SK-N-SH (cell line): Measurements from ENCODE around the gene CRYBA2. TPM values are rescaled to one million over a fixed set of nuclear protein-coding genes. Genes with fewer than 3 reads are reported as not detected.

Experiments
- CTCF ChIA-PET: fragments of 300-600, 350-600 bp; formaldehyde crosslinking; extraction: SDS; loops from one replicate; lab custom pipeline; 2021; lab: Yijun Ruan, JAX
- POLR2A ChIA-PET: fragments of 350-600 bp; sonication (Branson Sonifier 250); formaldehyde crosslinking; extraction: SDS; loops from one replicate; lab custom pipeline; 2020; ENCODE audit warnings: antibody characterized with exemption, inconsistent platforms; lab: Yijun Ruan, JAX
- DNase-seq: peaks from one replicate; pipeline ENCODE4 v3.0.0; 2012
- H2AFZ ChIP-seq: fragments of 200-600 bp; sonication (generic); 2 replicates; pipeline ENCODE4 v1.8.1; 2016; ENCODE audit warnings: antibody characterized with exemption, mild to moderate bottlenecking, low read depth
- H3F3A ChIP-seq: fragments of 200-600 bp; sonication (generic); replicated peaks from 2 replicates; pipeline ENCODE3; 2016; ENCODE audit warnings: antibody characterized with exemption, mild to moderate bottlenecking; ENCODE audit not compliant: insufficient read depth
- H3K27ac ChIP-seq, 2 experiments: fragments of 200-500 bp in 1 of 2; fragments of 200-600 bp in 1 of 2; sonication (Bioruptor generic) in 1 of 2; sonication (generic), shearing (Covaris generic) in 1 of 2; 2 replicates each; pipeline versions ENCODE4 v1.5.1 to v1.6.1; 2014 to 2016; ENCODE audit warnings: low read depth in 2 of 2, inconsistent platforms in 1 of 2, low read length in 1 of 2, mild to moderate bottlenecking in 1 of 2, mixed read lengths in 1 of 2
- H3K27me3 ChIP-seq: fragments of 200-600 bp; sonication (generic), shearing (Covaris generic); 2 replicates; pipeline ENCODE4 v1.6.1; 2016; ENCODE audit warnings: mixed run types; ENCODE audit not compliant: insufficient read depth
- H3K36me3 ChIP-seq, 2 experiments: fragments of 200-500 bp in 1 of 2; fragments of 200-600 bp in 1 of 2; sonication (Bioruptor generic) in 1 of 2; sonication (generic) in 1 of 2; replicated peaks in 1 of 2; 2 replicates each; pipeline versions ENCODE3 to v1.5.1; 2014 to 2016; ENCODE audit warnings: low read length in 1 of 2, mild to moderate bottlenecking in 1 of 2; ENCODE audit not compliant: insufficient read depth in 2 of 2, control insufficient read depth in 1 of 2
- H3K4me1 ChIP-seq, 2 experiments: fragments of 200-500 bp in 1 of 2; fragments of 200-600 bp in 1 of 2; sonication (Bioruptor generic) in 1 of 2; sonication (generic), shearing (Covaris generic) in 1 of 2; 2 replicates each; pipeline versions ENCODE4 v1.5.1 to v1.6.1; 2014 to 2016; ENCODE audit warnings: low read depth in 1 of 2, low read length in 1 of 2, mixed run types in 1 of 2; ENCODE audit not compliant: insufficient read depth in 2 of 2, control insufficient read depth in 1 of 2
- H3K4me2 ChIP-seq: fragments of 200-600 bp; sonication (generic), shearing (Covaris generic); 2 replicates; pipeline ENCODE4 v1.6.1; 2017; ENCODE audit warnings: mixed run types
- H3K4me3 ChIP-seq, 2 experiments: fragments of 200-500 bp in 1 of 2; fragments of 200-600 bp in 1 of 2; sonication (Bioruptor generic) in 1 of 2; sonication (generic), shearing (Covaris generic) in 1 of 2; 2 replicates each; pipeline versions ENCODE4 v1.5.1 to v1.8.1; 2014 to 2016; ENCODE audit warnings: low read depth in 2 of 2, inconsistent platforms in 1 of 2, low read length in 1 of 2, mild to moderate bottlenecking in 1 of 2, mixed read lengths in 1 of 2, moderate library complexity in 1 of 2
- H3K79me2 ChIP-seq: fragments of 200-600 bp; sonication (generic); 2 replicates; pipeline ENCODE4 v1.8.1; 2017; ENCODE audit warnings: mild to moderate bottlenecking; ENCODE audit not compliant: insufficient read depth
- H3K9ac ChIP-seq: fragments of 200-600 bp; sonication (generic); 2 replicates; pipeline ENCODE4 v1.6.1; 2017; ENCODE audit warnings: mixed run types
- H3K9me2 ChIP-seq: fragments of 200-600 bp; sonication (generic); 2 replicates; pipeline ENCODE4 v1.6.1; 2017; ENCODE audit warnings: mixed run types
- H3K9me3 ChIP-seq: fragments of 200-600 bp; sonication (generic); 2 replicates; pipeline ENCODE4 v1.6.1; 2017; ENCODE audit warnings: mixed run types, mild to moderate bottlenecking, moderate library complexity
- H4K20me1 ChIP-seq: fragments of 200-600 bp; sonication (generic); 2 replicates; pipeline ENCODE4 v1.6.1; 2017; ENCODE audit warnings: mild to moderate bottlenecking, mixed run types; ENCODE audit not compliant: insufficient read depth
- CHD2 ChIP-seq: fragments of 150-350 bp; IDR thresholded peaks from 2 replicates; pipeline ENCODE4 v1.6.1; 2018; ENCODE audit warnings: low read length; ENCODE audit not compliant: partially characterized antibody
- EP300 ChIP-seq, 2 experiments: IDR thresholded peaks; 2 replicates each; pipeline versions ENCODE4 v1.4.0 to v1.6.1; 2012; ENCODE audit warnings: borderline replicate concordance in 1 of 2, low read depth in 1 of 2, low read length in 1 of 2
- EZH2phosphoT487 ChIP-seq: fragments of 200-600 bp; sonication (generic); IDR thresholded peaks from 2 replicates; pipeline ENCODE4 v1.6.1; 2017; ENCODE audit warnings: low read depth, mixed run types, mild to moderate bottlenecking, antibody characterized with exemption, moderate library complexity, borderline replicate concordance
- FOSL2 ChIP-seq: IDR thresholded peaks from 2 replicates; pipeline ENCODE4 v1.4.0; 2012; ENCODE audit warnings: low read depth, mild to moderate bottlenecking, moderate library complexity, borderline replicate concordance
- GATA2 ChIP-seq: sonication (generic); formaldehyde crosslinking; IDR thresholded peaks from 2 replicates; pipeline ENCODE4 v1.5.0; 2020; ENCODE audit warnings: mild to moderate bottlenecking, missing genetic modification reagents
- IRF3 ChIP-seq: fragments of 150-350 bp; IDR thresholded peaks from 2 replicates; pipeline ENCODE4 v1.6.1; 2016; ENCODE audit warnings: mild to moderate bottlenecking, low read depth, low read length
- JUND ChIP-seq: IDR thresholded peaks from 2 replicates; pipeline ENCODE4 v1.4.0; 2012
- NFIC ChIP-seq: IDR thresholded peaks from 2 replicates; pipeline ENCODE4 v1.4.0; 2012; ENCODE audit warnings: borderline replicate concordance
- RFX5 ChIP-seq: IDR thresholded peaks from 2 replicates; pipeline ENCODE4 v1.6.1; 2012; ENCODE audit warnings: mild to moderate bottlenecking, improper control_type of control experiment, low read length
- RXRA ChIP-seq: IDR thresholded peaks from 2 replicates; pipeline ENCODE4 v1.4.0; 2012; ENCODE audit warnings: low read depth, mild to moderate bottlenecking, borderline replicate concordance
- SMC3 ChIP-seq: IDR thresholded peaks from 2 replicates; pipeline ENCODE4 v1.6.1; 2012; ENCODE audit warnings: low read depth, low read length, improper control_type of control experiment
- TCF12 ChIP-seq: IDR thresholded peaks from 2 replicates; pipeline ENCODE4 v1.4.0; 2012
- TEAD4 ChIP-seq: IDR thresholded peaks from 2 replicates; pipeline ENCODE4 v1.4.0; 2012; ENCODE audit warnings: mild to moderate bottlenecking, borderline replicate concordance; ENCODE audit not compliant: insufficient read depth
- WGBS: methylation state at CpG from one replicate; pipeline ENCODE4 v1.1.6; 2017; ENCODE audit warnings: low lambda C conversion rate; 5-methylcytosine and 5-hydroxymethylcytosine counted together
- polyA plus RNA-seq, 3 experiments: library from polyadenylated mRNA; depleted of rRNA; stranded (reverse); fragments of >200 nt; gene quantifications; 2 replicates each; pipeline ENCODE4 v1.2.3, GENCODE V29; 2012
- TF ChIP-seq, protein P1 (sequence below): IDR thresholded peaks from 2 replicates; pipeline ENCODE4; 2012
- TF ChIP-seq, protein P2 (sequence below): IDR thresholded peaks from 2 replicates; pipeline ENCODE4 v1.4.0; 2012; ENCODE audit warnings: low read depth, borderline replicate concordance

The CRYBA2 gene
- polyA plus RNA-seq, 1 of the 3 experiments (the other 2 are of a cell fraction), result not detected

- POLR2A ChIA-PET, result interaction anchor here (0.7 to 6.8 kb wide), 4 partner anchors 17 to 39 kb away, joined by 3 to 89 read pairs (median 8); partner anchors contain the start of genes CDK5R2 and FEV
- Histone ChIP-seq H3K4me3 (peak overlapping the region in 1 of 2 experiments; percentile 16; a peak in 1 of 4 replicates), H3K4me2 (no peak overlapping the region), H3K36me3 (no peaks in the 10 kb centered on the region), H3K27me3 (peaks cover 17% of the 10 kb centered on the region; the same call in 1 of the 2 replicates), H3F3A (no peaks in the 10 kb centered on the region), H2AFZ (no peak overlapping the region), H3K4me1 (peaks cover 0 to 78% of the 10 kb centered on the region in 2 experiments; a peak in 2 of 4 replicates), H3K27ac (peak overlapping the region in 1 of 2 experiments; percentile 99; a peak in 2 of 4 replicates), H3K79me2 (no peaks in the 10 kb centered on the region), H3K9ac (no peak overlapping the region), H3K9me2 (no peaks in the 10 kb centered on the region), H3K9me3 (no peaks in the 10 kb centered on the region), H4K20me1 (no peaks in the 10 kb centered on the region)
- TF ChIP-seq IRF3 (no peak), RFX5 (no peak), FOSL2 (no peak), TCF12 (no peak), SMC3 (no peak), EZH2phosphoT487 (no peak), GATA2 (CRISPR knock-in tag) (peak; percentile 88), EP300 (IDR thresholded peaks at IDR 0.05; ENCODE audit: borderline replicate concordance in 1 of 2, low read depth in 1 of 2, low read length in 1 of 2) (0 out of 4 replicates have a peak, but pooled peaks of 1 of the 2 experiments have one; percentile 22), NFIC (no peak), CHD2 (peak; percentile 49), TEAD4 (no peak), JUND (no peak)
- CTCF ChIA-PET, result interaction anchor here (0.8 to 12.8 kb wide), 11 partner anchors 11 to 156 kb away, joined by 3 to 258 read pairs (median 5); partner anchors contain the start of gene FEV
- DNase-seq, result peak; percentile 52
- WGBS, result 66% methylated on average over 9 of the region's 10 CpGs
Measured at GRCh38 chr2:218999021-218999880, 6.0 kb upstream of the CRYBA2 start.

- Histone ChIP-seq H3K9ac (no peak overlapping the region), H3K4me1 (peaks cover 0 to 71% of the 10 kb centered on the region in 2 experiments; a peak in 2 of 4 replicates), H3K27ac (peak overlapping the region in 1 of 2 experiments; percentile 99; a peak in 2 of 4 replicates), H3K9me2 (no peaks in the 10 kb centered on the region), H3F3A (no peaks in the 10 kb centered on the region), H2AFZ (no peak overlapping the region), H4K20me1 (no peaks in the 10 kb centered on the region), H3K36me3 (no peaks in the 10 kb centered on the region), H3K27me3 (peaks cover 10% of the 10 kb centered on the region; the same call in 1 of the 2 replicates), H3K79me2 (no peaks in the 10 kb centered on the region), H3K4me3 (no peak overlapping the region), H3K4me2 (no peak overlapping the region), H3K9me3 (no peaks in the 10 kb centered on the region)
- POLR2A ChIA-PET, result interaction anchor here (0.7 to 6.8 kb wide), 5 partner anchors 10 to 208 kb away, joined by 3 to 89 read pairs (median 4); partner anchors contain the start of genes CDK5R2, FEV and ZFAND2B
- no peak for DNase-seq
- CTCF ChIA-PET, result interaction anchor here (0.6 to 12.8 kb wide), 11 partner anchors 9 to 180 kb away, joined by 3 to 258 read pairs (median 5); partner anchors contain the start of genes CDK5R2 and FEV
- TF ChIP-seq, protein P1, sequence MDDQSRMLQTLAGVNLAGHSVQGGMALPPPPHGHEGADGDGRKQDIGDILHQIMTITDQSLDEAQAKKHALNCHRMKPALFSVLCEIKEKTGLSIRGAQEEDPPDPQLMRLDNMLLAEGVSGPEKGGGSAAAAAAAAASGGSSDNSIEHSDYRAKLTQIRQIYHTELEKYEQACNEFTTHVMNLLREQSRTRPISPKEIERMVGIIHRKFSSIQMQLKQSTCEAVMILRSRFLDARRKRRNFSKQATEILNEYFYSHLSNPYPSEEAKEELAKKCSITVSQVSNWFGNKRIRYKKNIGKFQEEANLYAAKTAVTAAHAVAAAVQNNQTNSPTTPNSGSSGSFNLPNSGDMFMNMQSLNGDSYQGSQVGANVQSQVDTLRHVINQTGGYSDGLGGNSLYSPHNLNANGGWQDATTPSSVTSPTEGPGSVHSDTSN, result no peak
- TF ChIP-seq EZH2phosphoT487 (no peak), RXRA (no peak)
- TF ChIP-seq, protein P2, sequence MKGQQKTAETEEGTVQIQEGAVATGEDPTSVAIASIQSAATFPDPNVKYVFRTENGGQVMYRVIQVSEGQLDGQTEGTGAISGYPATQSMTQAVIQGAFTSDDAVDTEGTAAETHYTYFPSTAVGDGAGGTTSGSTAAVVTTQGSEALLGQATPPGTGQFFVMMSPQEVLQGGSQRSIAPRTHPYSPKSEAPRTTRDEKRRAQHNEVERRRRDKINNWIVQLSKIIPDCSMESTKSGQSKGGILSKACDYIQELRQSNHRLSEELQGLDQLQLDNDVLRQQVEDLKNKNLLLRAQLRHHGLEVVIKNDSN, result no peak
- WGBS, result 55% methylated on average over 6 of the region's 12 CpGs
Measured at GRCh38 chr2:218998414-218999002, 5.3 kb upstream of the CRYBA2 start.
